ENCODE data around the gene RBMY1F.
"Not testable (repeated sequence)": the region's sequence is repeated elsewhere in the genome, so short reads cannot be mapped to it uniquely, and the experiment has no call there.

The RBMY1F gene

GRCh38 chrY:22182823-22183222 lies at the start of gene RBMY1F:
Gene RBMY1F, minus strand, starts transcription at chrY:22182923. Its CDS starts 1,954 bp downstream, at chrY:22180969.
- not testable (repeated sequence) for DNase-seq (ENCODE audit: low read depth); H3K4me3 ChIP-seq (ENCODE audit: low read depth, low read length)

GRCh38 chrY:22151144-22151543 lies 31.6 kb downstream of the RBMY1F start:
- H3K4me3 ChIP-seq (ENCODE audit: low read depth, low read length); DNase-seq (ENCODE audit: low read depth): not testable (repeated sequence)

GRCh38 chrY:22141011-22141695 lies 41.6 kb downstream of the RBMY1F start:
- not testable (repeated sequence) for H3K4me3 ChIP-seq (ENCODE audit: low read depth, low read length); DNase-seq (ENCODE audit: low read depth)

GRCh38 chrY:22134719-22135118 lies 48.0 kb downstream of the RBMY1F start:
- not testable (repeated sequence) for H3K4me3 ChIP-seq (ENCODE audit: low read depth, low read length); DNase-seq (ENCODE audit: low read depth)

GRCh38 chrY:22130494-22130893 lies 52.2 kb downstream of the RBMY1F start:
- DNase-seq (ENCODE audit: low read depth); H3K4me3 ChIP-seq (ENCODE audit: low read depth, low read length): not testable (repeated sequence)

Data from skeletal muscle cell (primary cell).